Head of caudate nucleus (tissue), 42 donors: Measurements from ENCODE around the gene PDE2A.
"Not testable (repeated sequence)": the region's sequence is repeated elsewhere in the genome, so short reads cannot be mapped to it uniquely, and the experiment has no call there.

ENCODE experiments used
- DNase-seq, 42 donors: peaks; one replicate each; pipeline versions ENCODE4 v3.0.0 to v3.0.0-alpha.2; 2020 to 2021; ENCODE audit warnings: mixed read lengths in 7 of 42
- intact Hi-C: fragments of 100-400 bp; cut with DNase I; formaldehyde crosslinking; loops from one replicate; pipeline ENCODE4 v1.15.0; 2022

PDE2A gene

DNA sequence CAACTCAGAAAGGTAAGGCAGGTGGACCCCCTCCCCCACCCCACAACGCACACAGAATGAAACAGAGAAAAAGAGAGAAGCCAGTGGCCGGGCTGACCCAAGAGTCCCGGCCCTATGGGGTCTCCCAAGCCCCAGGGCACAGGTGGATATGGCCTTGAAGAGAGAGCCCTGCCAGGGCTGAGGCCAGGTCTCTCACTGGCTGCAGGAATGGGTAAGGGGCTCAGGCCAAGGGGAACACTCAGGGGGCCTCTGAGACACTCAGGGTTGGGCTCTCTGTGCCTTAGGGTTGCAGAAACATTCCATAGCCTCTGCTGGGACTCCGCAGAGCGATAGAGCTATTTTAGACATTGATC is 98.0 kb downstream of the PDE2A start:
- DNase-seq, result peak in 3 of 42 donors; percentile 0 to 4 (median 2)
- intact Hi-C loops, result loop anchor here (10.0 kb wide), 1 partner anchor 101 kb away; no protein-coding TSS in a partner anchor

DNA sequence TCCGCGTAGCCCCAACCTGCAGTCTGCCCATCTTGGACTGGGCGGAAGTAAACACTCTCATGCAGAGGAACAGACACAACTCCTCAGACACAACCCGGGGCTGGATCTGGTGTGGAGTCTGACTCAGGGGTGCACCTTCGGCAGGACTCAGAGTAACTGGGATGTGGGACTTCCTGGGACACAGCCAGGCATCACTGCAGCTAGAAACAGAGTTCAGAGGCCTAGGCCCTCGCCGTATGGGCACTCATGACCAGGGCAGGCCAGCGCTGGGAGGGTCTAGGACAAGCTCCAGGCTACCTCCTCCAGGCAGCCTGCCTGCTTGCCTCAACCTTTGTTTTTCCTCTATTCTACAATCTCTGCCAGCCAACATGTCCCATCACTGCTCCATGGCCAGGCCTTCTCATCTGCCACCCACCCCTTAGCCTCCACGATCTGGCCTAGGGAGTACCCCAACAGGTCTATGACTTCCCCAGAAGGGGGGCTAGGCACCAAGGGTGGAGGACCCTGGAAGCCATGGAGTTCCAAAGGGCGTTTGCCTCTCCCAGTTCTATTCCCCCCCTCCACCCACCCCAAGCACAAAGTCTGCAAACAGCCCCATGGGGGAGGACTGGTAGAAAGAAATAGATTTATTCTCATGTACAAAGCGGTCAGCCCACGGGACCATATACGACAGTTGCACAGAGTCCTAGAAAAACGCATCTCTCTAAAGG is 98.5 kb downstream of the PDE2A start:
- intact Hi-C loops, result loop anchor here (10.0 kb wide), 1 partner anchor 101 kb away; no protein-coding TSS in a partner anchor
- peak in 7 of 42 donors; percentile 5 to 30 (median 6) for DNase-seq

DNA sequence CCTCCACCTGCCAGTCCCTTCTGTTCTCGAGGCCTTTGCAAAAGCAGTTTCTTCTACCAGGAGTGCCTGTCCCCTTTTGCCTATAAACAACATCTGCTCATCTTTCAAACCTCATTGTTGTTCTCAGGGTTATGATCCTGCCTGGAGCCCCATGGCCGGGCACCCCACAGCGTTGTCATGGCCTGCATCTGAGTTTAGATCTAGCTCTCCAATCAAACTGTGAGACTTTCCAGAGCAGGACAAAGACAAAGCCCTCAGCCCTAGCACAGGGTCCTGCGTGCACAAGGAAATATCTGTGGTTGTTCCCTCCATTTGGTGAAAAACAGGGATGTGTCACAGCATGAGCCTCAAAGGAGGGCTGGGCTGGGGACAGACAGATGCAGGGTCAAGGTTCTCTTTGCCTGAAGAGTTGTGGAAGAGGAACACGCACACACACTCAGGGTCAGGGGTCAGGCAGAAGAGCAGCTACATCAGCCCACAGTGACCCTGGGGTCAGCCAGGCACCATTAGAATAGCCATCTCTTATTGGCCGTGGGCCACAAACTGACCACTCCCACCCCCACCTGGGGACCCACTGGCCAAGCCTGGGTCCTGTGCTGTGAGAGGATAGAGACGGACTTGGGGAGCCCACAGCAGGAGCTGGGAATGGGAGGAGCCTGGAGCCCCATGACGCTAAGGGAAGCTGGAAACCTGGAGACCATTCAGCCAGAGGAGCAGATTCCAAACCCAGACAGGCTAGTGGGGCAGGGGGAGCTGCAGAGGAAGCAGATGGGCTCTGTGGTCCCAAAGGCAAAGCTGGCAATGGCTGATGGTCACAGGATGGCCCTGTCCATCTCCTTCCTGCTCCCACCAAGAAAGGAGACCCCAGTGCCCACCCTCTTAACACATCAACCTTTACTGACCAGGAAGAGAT is 99.4 kb downstream of the PDE2A start:
- intact Hi-C loops, result loop anchor here (10.0 kb wide), 1 partner anchor 100 kb away; no protein-coding TSS in a partner anchor
- peak in 8 of 42 donors; percentile 2 to 28 (median 8) for DNase-seq

- intact Hi-C loops, result loop anchor here (10.0 kb wide), 1 partner anchor 99 kb away; no protein-coding TSS in a partner anchor
- peak in 4 of 42 donors; percentile 1 to 24 (median 14) for DNase-seq
These were observed 100.3 kb downstream of the PDE2A start for GRCh38 chr11:72573855-72574445.

GRCh38 chr11:72573072-72573854 is 101.0 kb downstream of the PDE2A start:
- peak in 12 of 42 donors; percentile 8 to 64 (median 42) for DNase-seq

DNA sequence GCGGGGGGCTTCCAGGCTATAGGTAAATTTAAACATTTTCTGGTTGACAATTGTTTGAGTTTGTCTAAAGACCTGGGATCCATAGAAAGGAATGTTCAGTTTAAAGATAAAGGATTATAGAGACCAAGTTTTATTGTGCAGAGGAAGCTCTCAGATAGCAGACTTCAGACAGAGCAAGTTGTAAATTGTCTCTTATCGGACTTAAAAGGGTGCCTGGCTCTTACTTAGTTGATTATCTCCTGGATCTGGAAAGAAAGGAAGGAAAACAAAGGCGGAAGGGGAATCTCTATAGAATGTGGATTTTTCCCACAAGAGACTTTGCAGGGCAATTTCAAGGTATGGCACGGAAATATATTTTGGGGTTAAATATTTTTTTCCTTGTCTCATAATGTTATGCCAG is 101.7 kb downstream of the PDE2A start:
- intact Hi-C loops, result loop anchor here (10.0 kb wide), 1 partner anchor 98 kb away; no protein-coding TSS in a partner anchor
- DNase-seq, result not testable (repeated sequence)

More at GRCh38 chr11:72573072-72573854, 101.0 kb downstream of the PDE2A start:
- intact Hi-C loops, result loop anchor here (10.0 kb wide), 1 partner anchor 98 kb away; no protein-coding TSS in a partner anchor

- intact Hi-C loops, result loop anchor here (10.0 kb wide), 1 partner anchor 96 kb away; no protein-coding TSS in a partner anchor
- DNase-seq, result peak in 3 of 42 donors; percentile 11 to 34 (median 27)
These were observed 103.1 kb downstream of the PDE2A start for GRCh38 chr11:72570893-72571661.

- intact Hi-C loops, result loop anchor here (10.0 kb wide), 1 partner anchor 95 kb away; no protein-coding TSS in a partner anchor
These were observed 104.0 kb downstream of the PDE2A start for GRCh38 chr11:72569966-72570892.

GRCh38 chr11:72568861-72569260 is 105.4 kb downstream of the PDE2A start:
- DNase-seq, result no peak

More at GRCh38 chr11:72569966-72570892, 104.0 kb downstream of the PDE2A start:
- DNase-seq, result no peak

GRCh38 chr11:72562431-72562830 is 111.8 kb downstream of the PDE2A start:
- no peak for DNase-seq
- intact Hi-C loops, result no loop called here

More at GRCh38 chr11:72568861-72569260, 105.4 kb downstream of the PDE2A start:
- intact Hi-C loops, result no loop called here

DNA sequence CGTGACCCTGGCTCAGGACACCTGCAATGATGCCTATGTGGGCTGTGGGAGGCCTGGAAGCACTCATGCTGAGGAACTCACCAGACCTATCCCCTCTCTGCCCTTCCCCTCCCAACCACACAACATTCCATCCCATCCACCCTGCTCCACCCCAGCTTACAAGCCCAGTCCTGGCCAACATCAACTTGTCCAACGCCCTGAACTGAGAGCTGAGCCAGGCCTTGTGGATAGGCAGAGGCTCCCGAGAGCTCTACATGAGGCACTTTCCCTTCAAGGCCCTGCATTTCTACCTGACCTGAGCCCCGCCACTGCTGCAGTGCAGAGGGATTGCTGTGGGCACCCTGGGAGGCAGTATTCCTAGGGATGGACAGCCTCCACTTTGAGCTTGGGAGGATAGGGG is 112.4 kb downstream of the PDE2A start:
- intact Hi-C loops, result no loop called here
- no peak for DNase-seq

- intact Hi-C loops, result not testable (repeated sequence)
- DNase-seq, result peak in 3 of 42 donors; percentile 28 to 56 (median 43)
These were observed 113.4 kb downstream of the PDE2A start for GRCh38 chr11:72560864-72561263.

GRCh38 chr11:72556433-72556832 is 117.8 kb downstream of the PDE2A start:
- intact Hi-C loops, result no loop called here
- no peak for DNase-seq

GRCh38 chr11:72555014-72555522 is 119.2 kb downstream of the PDE2A start:
- DNase-seq, intact Hi-C loops: not testable (repeated sequence)

- intact Hi-C loops, result no loop called here
- DNase-seq, result no peak
These were observed 120.5 kb downstream of the PDE2A start for GRCh38 chr11:72553706-72554105.

- no peak for DNase-seq
- intact Hi-C loops, result no loop called here
These were observed 121.8 kb downstream of the PDE2A start for GRCh38 chr11:72552399-72552910.
